Neural crest cell (in vitro differentiated cells): ENCODE data around the gene ULK4. TPM values are rescaled to one million over a fixed set of nuclear protein-coding genes. Genes with fewer than 3 reads are reported as not detected.
"Not testable (repeated sequence)": the region's sequence is repeated elsewhere in the genome, so short reads cannot be mapped to it uniquely, and the experiment has no call there.

Source experiments
- DNase-seq: peaks from one replicate; pipeline ENCODE4 v3.0.0; 2021; ENCODE audit warnings: low read depth, mixed read lengths, low spot score
- H3K27ac Mint-ChIP-seq: one replicate; pipeline ENCODE4 v1.8.0; 2021; ENCODE audit warnings: mild to moderate bottlenecking, mixed read lengths; ENCODE audit not compliant: unreplicated experiment
- H3K27me3 Mint-ChIP-seq: 2 replicates; pipeline ENCODE4 v1.8.0; 2021; ENCODE audit warnings: low read depth, mild to moderate bottlenecking, mixed read lengths
- H3K36me3 Mint-ChIP-seq: 2 replicates; pipeline ENCODE4 v1.8.0; 2021; ENCODE audit warnings: low read depth, mild to moderate bottlenecking, mixed read lengths
- H3K4me1 Mint-ChIP-seq: 2 replicates; pipeline ENCODE4 v1.8.0; 2021; ENCODE audit warnings: mixed read lengths
- H3K4me3 Mint-ChIP-seq: one replicate; pipeline ENCODE4 v1.8.0; 2021; ENCODE audit warnings: mild to moderate bottlenecking, mixed read lengths
- H3K9me3 Mint-ChIP-seq: 2 replicates; pipeline ENCODE4 v1.8.0; 2021; ENCODE audit warnings: mixed read lengths
- CTCF ChIP-seq: fragments of 200-600 bp; sonication (generic); conservative IDR thresholded peaks from 2 replicates; pipeline ENCODE4 v1.5.0; 2021; ENCODE audit warnings: antibody characterized with exemption, mild to moderate bottlenecking
- total RNA-seq: library from RNA; stranded (reverse); gene quantifications from 2 replicates; pipeline ENCODE4 v1.2.1, GENCODE V29; 2021

The ULK4 gene
- total RNA-seq, 1 donor from 2014 or later, result 10.2 TPM

GRCh38 chr3:41794748-41795589 lies 166.9 kb downstream of the ULK4 start:
- no peaks in the 10 kb centered on the region for H3K9me3 Mint-ChIP-seq
- DNase-seq, result no peak
- H3K4me1 Mint-ChIP-seq, result no peaks in the 10 kb centered on the region
- H3K36me3 Mint-ChIP-seq, result no peaks in the 10 kb centered on the region
- H3K27ac Mint-ChIP-seq, result no peak overlapping the region
- no peaks in the 10 kb centered on the region for H3K27me3 Mint-ChIP-seq
- H3K4me3 Mint-ChIP-seq, result no peak overlapping the region
- no peak for TF ChIP-seq CTCF

- no peak overlapping the region for H3K27ac Mint-ChIP-seq
- H3K36me3 Mint-ChIP-seq, result no peaks in the 10 kb centered on the region
- no peaks in the 10 kb centered on the region for H3K27me3 Mint-ChIP-seq
- H3K4me3 Mint-ChIP-seq, result no peak overlapping the region
- no peak for DNase-seq
- H3K9me3 Mint-ChIP-seq, result no peaks in the 10 kb centered on the region
- no peaks in the 10 kb centered on the region for H3K4me1 Mint-ChIP-seq
- no peak for TF ChIP-seq CTCF
Observed at GRCh38 chr3:41792806-41793205, 169.1 kb downstream of the ULK4 start.

- Mint-ChIP-seq H3K27me3 (no peaks in the 10 kb centered on the region), H3K27ac (no peak overlapping the region), H3K36me3 (no peaks in the 10 kb centered on the region), H3K4me1 (no peaks in the 10 kb centered on the region), H3K9me3 (no peaks in the 10 kb centered on the region), H3K4me3 (no peak overlapping the region)
- TF ChIP-seq CTCF, result no peak
- no peak for DNase-seq
Observed at GRCh38 chr3:41769106-41769505, 192.8 kb downstream of the ULK4 start.

GRCh38 chr3:41768363-41768762 lies 193.5 kb downstream of the ULK4 start:
- Mint-ChIP-seq H3K9me3 (no peaks in the 10 kb centered on the region), H3K4me1 (no peaks in the 10 kb centered on the region), H3K4me3 (no peak overlapping the region), H3K27ac (no peak overlapping the region), H3K36me3 (no peaks in the 10 kb centered on the region), H3K27me3 (no peaks in the 10 kb centered on the region)
- no peak for TF ChIP-seq CTCF
- DNase-seq, result no peak

GRCh38 chr3:41762867-41763266 lies 199.0 kb downstream of the ULK4 start:
- H3K4me1 Mint-ChIP-seq, H3K4me3 Mint-ChIP-seq, H3K36me3 Mint-ChIP-seq, H3K9me3 Mint-ChIP-seq, DNase-seq, H3K27ac Mint-ChIP-seq, H3K27me3 Mint-ChIP-seq: not testable (repeated sequence)

GRCh38 chr3:41753651-41754050 lies 208.3 kb downstream of the ULK4 start:
- no peak for DNase-seq
- no peak overlapping the region for H3K4me3 Mint-ChIP-seq
- peaks cover 2% of the 10 kb centered on the region for H3K9me3 Mint-ChIP-seq
- no peaks in the 10 kb centered on the region for H3K4me1 Mint-ChIP-seq
- H3K27ac Mint-ChIP-seq, result no peak overlapping the region
- H3K36me3 Mint-ChIP-seq, result peaks cover 2% of the 10 kb centered on the region
- H3K27me3 Mint-ChIP-seq, result no peaks in the 10 kb centered on the region
- TF ChIP-seq CTCF, result no peak
